Measurements from ENCODE around the gene PDIA5.

The PDIA5 gene

GRCh38 chr3:123076112-123076495 is 9.3 kb downstream of the PDIA5 start:
- no peak for DNase-seq (ENCODE audit: low spot score in 2 of 2)
- H3K9me3 Mint-ChIP-seq: no peaks in the 10 kb centered on the region
- no peaks in the 10 kb centered on the region for H3K36me3 Mint-ChIP-seq
- ATAC-seq: no peak
- H3K27ac Mint-ChIP-seq: no peak overlapping the region
- H3K4me3 Mint-ChIP-seq: no peak overlapping the region
- peaks cover 23% of the 10 kb centered on the region for H3K4me1 Mint-ChIP-seq

- no peak for ATAC-seq
- Mint-ChIP-seq H3K4me3 (no peak overlapping the region), H3K9me3 (no peaks in the 10 kb centered on the region), H3K27ac (no peak overlapping the region), H3K4me1 (peaks cover 28% of the 10 kb centered on the region), H3K36me3 (no peaks in the 10 kb centered on the region)
- DNase-seq (ENCODE audit: low spot score in 2 of 2): no peak
These were observed 9.9 kb downstream of the PDIA5 start for GRCh38 chr3:123076496-123077418.

- no peaks in the 10 kb centered on the region for H3K36me3 Mint-ChIP-seq
- DNase-seq (ENCODE audit: low spot score in 2 of 2) (no peak), ATAC-seq (no peak)
- no peak overlapping the region for H3K4me3 Mint-ChIP-seq
- H3K27ac Mint-ChIP-seq: no peak overlapping the region
- H3K4me1 Mint-ChIP-seq: peaks cover 27% of the 10 kb centered on the region
- H3K9me3 Mint-ChIP-seq: no peaks in the 10 kb centered on the region
These were observed 11.3 kb downstream of the PDIA5 start for GRCh38 chr3:123078101-123078500.

DNA sequence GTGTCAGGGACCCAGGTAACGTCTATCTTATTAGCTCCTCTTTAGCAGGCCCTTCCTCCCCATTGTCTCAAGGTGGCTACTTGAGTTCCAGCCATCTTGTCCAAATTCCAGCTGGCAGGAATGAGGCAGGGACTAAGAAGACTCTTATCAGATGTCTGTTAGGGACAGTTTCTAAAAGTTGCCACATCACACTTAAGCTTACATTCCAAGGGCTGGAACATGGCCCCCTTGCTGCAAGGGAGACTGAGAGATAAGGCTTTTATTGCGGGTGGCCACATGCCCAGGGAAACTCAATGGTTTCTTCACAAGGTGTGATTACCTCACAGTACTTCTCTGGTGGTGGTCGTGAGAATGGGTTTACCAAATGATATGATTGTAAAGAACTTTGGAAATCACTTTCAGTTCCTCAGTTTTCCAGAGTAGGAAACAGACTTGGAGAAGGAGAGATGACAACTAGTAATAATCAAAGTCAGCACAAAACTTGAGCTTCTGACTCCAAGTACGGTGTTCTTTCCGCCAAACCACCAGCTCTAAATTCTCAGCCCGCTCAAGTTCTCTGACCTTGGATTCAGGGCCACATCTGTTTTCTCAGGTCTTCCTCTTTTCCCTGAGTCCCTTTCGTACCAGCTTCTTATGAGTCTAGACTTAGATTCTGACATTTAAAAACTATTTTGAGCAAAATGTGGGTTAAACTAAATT is 14.2 kb downstream of the PDIA5 start:
- Mint-ChIP-seq H3K4me3 (no peak overlapping the region), H3K4me1 (peaks cover 43% of the 10 kb centered on the region)
- DNase-seq (ENCODE audit: low spot score in 2 of 2): no peak

DNA sequence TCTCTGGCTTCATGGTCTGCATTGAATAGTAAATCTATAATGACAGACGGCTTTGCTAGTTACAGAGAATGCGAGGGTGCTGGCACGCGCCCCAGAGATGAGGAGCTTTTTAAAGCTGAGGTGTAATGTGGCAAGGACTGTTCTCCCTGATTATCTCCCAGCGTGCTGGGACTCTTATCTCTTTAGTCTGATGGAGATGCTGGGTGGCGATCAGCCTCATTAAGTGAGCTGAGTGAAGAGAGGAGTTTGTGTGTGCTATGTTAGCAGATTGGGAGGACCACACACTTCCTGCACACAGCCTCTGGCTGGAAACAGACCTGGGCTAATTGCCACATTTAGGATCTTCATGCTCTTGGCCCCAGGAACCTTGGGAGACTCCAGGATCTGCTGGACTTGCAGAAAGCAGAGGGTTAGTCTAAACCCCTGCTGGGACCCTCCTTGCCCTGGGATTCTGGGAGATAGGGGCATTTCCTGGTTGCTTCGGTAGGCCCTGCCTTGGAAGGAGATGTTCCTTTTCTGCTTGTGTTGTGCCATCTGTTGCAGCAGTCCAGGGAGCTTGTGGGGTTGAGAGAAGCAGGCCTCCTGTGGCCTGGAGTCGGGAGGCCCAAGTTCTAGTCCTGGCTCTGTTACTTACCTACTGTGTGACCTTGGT is 15.0 kb downstream of the PDIA5 start:
- H3K9me3 Mint-ChIP-seq: no peaks in the 10 kb centered on the region
- peaks cover 43% of the 10 kb centered on the region for H3K4me1 Mint-ChIP-seq
- H3K27ac Mint-ChIP-seq: peak overlapping the region; percentile 20
- H3K4me3 Mint-ChIP-seq: no peak overlapping the region
- DNase-seq (ENCODE audit: low spot score in 2 of 2) (no peak), ATAC-seq (no peak)
- H3K36me3 Mint-ChIP-seq: no peaks in the 10 kb centered on the region

More for the DNA sequence above, 14.2 kb downstream of the PDIA5 start:
- Mint-ChIP-seq H3K36me3 (no peaks in the 10 kb centered on the region), H3K9me3 (no peaks in the 10 kb centered on the region), H3K27ac (no peak overlapping the region)
- no peak for ATAC-seq

GRCh38 chr3:123082370-123083065 is 15.7 kb downstream of the PDIA5 start:
- no peak for DNase-seq (ENCODE audit: low spot score in 2 of 2)
- Mint-ChIP-seq H3K27ac (peak overlapping the region; percentile 20), H3K4me3 (no peak overlapping the region), H3K9me3 (no peaks in the 10 kb centered on the region), H3K36me3 (no peaks in the 10 kb centered on the region), H3K4me1 (peaks cover 43% of the 10 kb centered on the region)
- ATAC-seq: peak; percentile 42

DNA sequence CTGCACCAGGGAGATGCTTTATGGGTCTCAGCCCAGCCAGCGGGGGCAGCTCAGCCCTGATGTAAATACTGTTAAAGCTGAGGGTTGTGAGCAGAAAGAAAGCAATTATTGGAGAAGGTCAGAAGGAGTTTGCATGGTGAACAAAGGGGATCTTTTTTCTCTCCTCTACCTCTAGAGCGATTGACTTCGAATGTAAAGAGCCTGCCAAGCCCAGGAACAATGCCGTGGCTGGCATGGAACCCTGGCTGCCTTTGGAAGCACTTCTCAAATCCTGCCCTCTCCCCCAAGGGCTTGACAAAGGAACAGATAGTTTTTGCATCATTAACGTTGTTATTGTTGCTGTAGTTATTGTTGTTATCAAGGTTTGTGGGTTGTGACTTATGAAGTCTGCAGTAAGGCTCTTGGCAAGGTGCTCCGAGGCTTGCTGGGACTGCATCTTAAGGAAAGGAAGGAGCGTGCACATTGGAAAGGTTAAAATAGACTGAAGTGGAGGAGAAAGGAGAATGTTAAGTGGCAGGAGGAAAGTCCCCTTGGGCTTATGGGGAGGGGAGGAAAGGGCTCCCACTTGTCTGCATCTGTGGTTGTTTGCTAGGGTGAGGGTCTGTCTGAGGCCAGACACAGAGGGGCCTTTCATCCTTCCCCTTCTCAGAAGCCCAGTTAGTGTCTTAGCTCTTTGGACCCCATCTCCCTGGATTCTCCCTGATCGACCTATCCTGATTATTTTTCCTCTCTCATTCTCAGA is 16.7 kb downstream of the PDIA5 start:
- no peaks in the 10 kb centered on the region for H3K36me3 Mint-ChIP-seq
- no peak overlapping the region for H3K4me3 Mint-ChIP-seq
- H3K9me3 Mint-ChIP-seq: no peaks in the 10 kb centered on the region
- H3K4me1 Mint-ChIP-seq: peaks cover 43% of the 10 kb centered on the region
- ATAC-seq (no peak), DNase-seq (ENCODE audit: low spot score in 2 of 2) (no peak)
- peak overlapping the region; percentile 67 for H3K27ac Mint-ChIP-seq

- ATAC-seq: peak; percentile 17
- no peak for DNase-seq (ENCODE audit: low spot score in 2 of 2)
- no peaks in the 10 kb centered on the region for H3K9me3 Mint-ChIP-seq
- peaks cover 43% of the 10 kb centered on the region for H3K4me1 Mint-ChIP-seq
- H3K27ac Mint-ChIP-seq: peak overlapping the region; percentile 67
- no peak overlapping the region for H3K4me3 Mint-ChIP-seq
- H3K36me3 Mint-ChIP-seq: no peaks in the 10 kb centered on the region
These were observed 17.4 kb downstream of the PDIA5 start for GRCh38 chr3:123084192-123084591.

DNA sequence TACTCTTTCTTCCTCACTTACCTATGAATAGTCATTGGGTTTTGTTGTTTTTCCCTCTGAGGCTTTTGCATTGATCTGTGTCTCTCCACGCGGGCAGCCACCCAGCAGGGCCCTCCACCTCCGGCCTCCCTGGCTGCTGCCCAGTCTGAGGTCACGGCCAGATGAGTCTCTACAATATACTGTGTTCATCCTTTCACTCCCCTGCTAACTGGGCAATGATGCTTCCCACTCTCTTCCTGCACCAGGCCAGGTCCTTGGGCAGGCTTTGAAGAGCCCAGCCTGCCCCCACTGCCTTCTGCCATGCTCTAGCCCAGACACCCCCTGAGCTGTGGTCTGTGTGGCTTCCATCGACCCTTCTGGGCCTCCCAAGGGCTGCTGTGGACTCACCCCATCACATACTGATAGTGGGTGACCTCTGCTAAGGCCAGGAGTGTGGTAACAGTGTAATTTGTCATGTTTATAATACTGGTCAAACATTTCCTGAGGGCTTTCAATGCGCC is 18.0 kb downstream of the PDIA5 start:
- no peaks in the 10 kb centered on the region for H3K9me3 Mint-ChIP-seq

GRCh38 chr3:123085293-123085931 is 18.6 kb downstream of the PDIA5 start:
- H3K4me1 Mint-ChIP-seq: peaks cover 43% of the 10 kb centered on the region
- peak overlapping the region; percentile 67 for H3K27ac Mint-ChIP-seq
- no peak overlapping the region for H3K4me3 Mint-ChIP-seq
- no peaks in the 10 kb centered on the region for H3K36me3 Mint-ChIP-seq
- ATAC-seq: no peak
- H3K9me3 Mint-ChIP-seq: no peaks in the 10 kb centered on the region
- DNase-seq (ENCODE audit: low spot score in 2 of 2): no peak

More for the DNA sequence above, 18.0 kb downstream of the PDIA5 start:
- H3K36me3 Mint-ChIP-seq: no peaks in the 10 kb centered on the region
- ATAC-seq (peak; percentile 16), DNase-seq (ENCODE audit: low spot score in 2 of 2) (no peak)
- no peak overlapping the region for H3K4me3 Mint-ChIP-seq
- peaks cover 43% of the 10 kb centered on the region for H3K4me1 Mint-ChIP-seq
- H3K27ac Mint-ChIP-seq: peak overlapping the region; percentile 67

DNA sequence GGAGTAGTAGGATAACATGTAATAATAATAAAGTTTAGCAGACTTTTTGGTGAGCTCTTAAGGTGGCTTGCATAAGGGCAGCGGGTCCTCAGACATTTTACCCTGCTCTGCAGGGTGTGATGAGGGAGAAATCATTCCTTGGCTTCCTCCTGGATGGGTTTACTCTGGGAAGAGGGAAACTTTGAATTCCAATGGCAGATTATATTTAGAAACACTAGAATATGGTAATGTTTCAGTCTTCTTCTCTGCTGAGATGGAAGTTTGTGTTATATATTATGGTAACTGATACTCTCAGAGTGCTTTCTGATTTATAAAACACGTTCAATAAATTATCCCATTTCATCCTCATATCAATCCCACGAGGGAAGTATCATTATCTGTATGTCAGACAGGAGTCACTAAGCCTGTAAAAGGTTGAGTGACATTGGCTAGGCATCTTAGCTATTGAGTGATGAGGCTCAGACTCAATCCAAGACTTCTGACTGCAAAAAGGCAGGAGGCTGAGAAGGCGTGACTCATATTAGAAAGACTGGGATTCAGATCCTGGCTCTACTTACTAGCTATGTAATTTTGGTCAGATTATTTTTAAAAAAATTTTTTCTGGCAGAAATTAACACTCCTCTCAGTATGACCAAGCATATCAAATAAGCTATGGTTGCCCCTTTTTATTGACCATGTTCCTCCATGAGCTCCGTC is 19.3 kb downstream of the PDIA5 start:
- DNase-seq (ENCODE audit: low spot score in 2 of 2): no peak
- Mint-ChIP-seq H3K4me3 (no peak overlapping the region), H3K9me3 (no peaks in the 10 kb centered on the region), H3K4me1 (peaks cover 47% of the 10 kb centered on the region), H3K27ac (peak overlapping the region; percentile 67), H3K36me3 (no peaks in the 10 kb centered on the region)
- ATAC-seq: no peak

DNA sequence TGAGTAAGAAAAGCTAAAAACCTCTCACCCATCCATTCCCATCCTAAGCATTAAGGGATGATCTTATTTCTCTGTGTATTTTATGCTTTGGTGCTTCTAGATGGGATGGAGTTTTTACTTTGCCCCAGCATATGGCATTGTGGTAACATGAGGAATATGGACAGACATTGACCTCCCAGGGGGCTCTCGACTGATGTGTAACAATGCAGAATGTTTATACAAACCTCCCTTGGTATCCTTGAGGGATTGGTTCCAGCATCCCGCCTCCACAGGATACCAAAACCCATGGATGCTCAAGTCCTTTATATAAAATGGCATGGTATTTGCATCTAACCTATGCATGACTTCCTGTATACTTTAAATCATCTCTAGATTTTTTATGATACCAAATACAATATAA is 21.6 kb downstream of the PDIA5 start:
- peaks cover 30% of the 10 kb centered on the region for H3K4me1 Mint-ChIP-seq
- H3K36me3 Mint-ChIP-seq: peaks cover 12% of the 10 kb centered on the region
- no peak overlapping the region for H3K27ac Mint-ChIP-seq
- no peak overlapping the region for H3K4me3 Mint-ChIP-seq
- ATAC-seq: no peak
- no peaks in the 10 kb centered on the region for H3K9me3 Mint-ChIP-seq
- DNase-seq (ENCODE audit: low spot score in 2 of 2): no peak

GRCh38 chr3:123089611-123090331 is 22.9 kb downstream of the PDIA5 start:
- DNase-seq (ENCODE audit: low spot score in 2 of 2): no peak
- H3K27ac Mint-ChIP-seq: no peak overlapping the region
- H3K9me3 Mint-ChIP-seq: no peaks in the 10 kb centered on the region
- H3K4me3 Mint-ChIP-seq: no peak overlapping the region
- H3K36me3 Mint-ChIP-seq: peaks cover 21% of the 10 kb centered on the region
- ATAC-seq: no peak
- H3K4me1 Mint-ChIP-seq: peaks cover 17% of the 10 kb centered on the region

Measured in stimulated activated effector memory CD8-positive, alpha-beta T cell treated with anti-CD3 and anti-CD28 coated beads, Interleukin-12 subunit alpha, Interleukin-12 subunit beta, amount 100 ng/mL, for 72 hours (primary cell).